Body of pancreas (tissue), 4 donors: ENCODE data around the gene M1AP. TPM values are rescaled to one million over a fixed set of nuclear protein-coding genes. Genes with fewer than 3 reads are reported as not detected.

Experiments used
- ATAC-seq: fragments of 150-250 bp; one replicate; pipeline ENCODE4 v1.9.1; 2016
- DNase-seq, 4 donors: peaks; one replicate each; pipeline ENCODE4 v3.0.0-alpha.2; 2019
- H3K27ac ChIP-seq, 4 donors: fragments of 200-600 bp; sonication (generic); 1 replicate in 3 of 4; 2 replicates in 1 of 4; pipeline versions ENCODE4 v1.5.1 to v1.6.1; 2016 to 2019; ENCODE audit warnings: mild to moderate bottlenecking in 1 of 4, mixed read lengths in 1 of 4, moderate library complexity in 1 of 4
- H3K27me3 ChIP-seq, 2 donors: fragments of 200-600 bp; sonication (generic); one replicate each; pipeline ENCODE4 v1.6.0; 2016; ENCODE audit warnings: mild to moderate bottlenecking in 1 of 2
- H3K36me3 ChIP-seq, 2 donors: fragments of 200-600 bp; sonication (generic); replicated peaks in 1 of 2; 2 replicates each; pipeline ENCODE4 v1.5.1; 2016; ENCODE audit warnings: low read depth in 2 of 2; ENCODE audit not compliant: insufficient read depth in 1 of 2
- H3K4me1 ChIP-seq: fragments of 200-600 bp; sonication (generic); one replicate; pipeline ENCODE4 v1.6.0; 2016
- H3K4me3 ChIP-seq, 2 donors: fragments of 200-600 bp; sonication (generic); 1 replicate in 1 of 2; 2 replicates in 1 of 2; pipeline ENCODE4 v1.5.1; 2016 to 2019
- H3K9me3 ChIP-seq, 3 donors: fragments of 200-600 bp; sonication (generic); 1 replicate in 2 of 3; 2 replicates in 1 of 3; pipeline ENCODE4 v1.5.1; 2016
- CTCF ChIP-seq, 7 experiments: fragments of 450-650 bp in 4 of 7; fragments of 200-600 bp in 3 of 7; sonication (generic) in 3 of 7; IDR thresholded peaks; one replicate each; pipeline ENCODE4 v1.5.1; 2016 to 2019; ENCODE audit warnings: antibody characterized with exemption in 7 of 7
- POLR2A ChIP-seq, 3 donors: fragments of 450-650 bp; IDR thresholded peaks; one replicate each; pipeline ENCODE4 v1.6.1; 2016; ENCODE audit warnings: antibody characterized with exemption in 3 of 3, mild to moderate bottlenecking in 2 of 3
- WGBS, 2 donors: methylation state at CpG; one replicate each; pipeline ENCODE4 v1.1.5; 2017; 5-methylcytosine and 5-hydroxymethylcytosine counted together
- intact Hi-C: fragments of 100-400 bp; cut with DNase I; formaldehyde crosslinking; loops from one replicate; pipeline ENCODE4 v1.15.1; 2023
- total RNA-seq, 2 donors: library from RNA; depleted of rRNA; stranded (reverse); fragments of >200 nt; gene quantifications; one replicate each; pipeline ENCODE4 v1.1.0, GENCODE V29; 2016

Gene M1AP
- total RNA-seq, 2 donors from 2014 or later, result not detected

- H3K27ac ChIP-seq, result no peak overlapping the region
- TF ChIP-seq POLR2A (IDR thresholded peaks at IDR 0.05) (no peak), CTCF (IDR thresholded peaks at IDR 0.05) (no peak)
- H3K27me3 ChIP-seq, result no peaks in the 10 kb centered on the region
- no peaks in the 10 kb centered on the region for H3K36me3 ChIP-seq
- peaks cover 8% of the 10 kb centered on the region for H3K4me1 ChIP-seq
- WGBS, 2 donors, result 89 to 91% methylated on average over 2 of the region's 2 CpGs
- no peaks in the 10 kb centered on the region for H3K9me3 ChIP-seq
- intact Hi-C loops, result no loop called here
- ATAC-seq (no peak), DNase-seq (no peak)
- no peak overlapping the region for H3K4me3 ChIP-seq
Observed at GRCh38 chr2:74658516-74658915, 10.4 kb upstream of the M1AP start.

- TF ChIP-seq CTCF (IDR thresholded peaks at IDR 0.05) (no peak), POLR2A (IDR thresholded peaks at IDR 0.05) (no peak)
- no peaks in the 10 kb centered on the region for H3K9me3 ChIP-seq
- no peak overlapping the region for H3K27ac ChIP-seq
- no peak for ATAC-seq
- no peaks in the 10 kb centered on the region for H3K36me3 ChIP-seq
- peaks cover 8% of the 10 kb centered on the region for H3K4me1 ChIP-seq
- H3K4me3 ChIP-seq, result no peak overlapping the region
- intact Hi-C loops, result no loop called here
- H3K27me3 ChIP-seq, result no peaks in the 10 kb centered on the region
- DNase-seq, result no peak
- WGBS, 2 donors, result 100% methylated on average over 1 of the region's 1 CpG
Observed at GRCh38 chr2:74655579-74655978, 7.4 kb upstream of the M1AP start.

GRCh38 chr2:74653985-74654882, 6.1 kb upstream of the M1AP start, which contains the start of gene SEMA4F:
Gene SEMA4F (plus strand): TSS chr2:74654247. CDS start chr2:74654377, 130 bp downstream.
- Histone ChIP-seq H3K4me3 (peak within 1 kb of the TSS; percentile 33 to 69), H3K4me1 (peaks cover 8% of the 10 kb centered on the region), H3K27ac (peak within 1 kb of the TSS; percentile 27 to 63 (median 38)), H3K9me3 (no peaks in the 10 kb centered on the region), H3K36me3 (no peaks in the 10 kb centered on the region), H3K27me3 (no peaks in the 10 kb centered on the region)
- ATAC-seq (peak; percentile 100), DNase-seq (peak; percentile 97 to 98 (median 98))
- TF ChIP-seq CTCF (IDR thresholded peaks at IDR 0.05) (no peak), POLR2A (IDR thresholded peaks at IDR 0.05) (peak; percentile 54 to 61 (median 60))
- 1 to 2% methylated on average over 28 to 76 of the region's 79 CpGs for WGBS, 2 donors
- intact Hi-C loops, result no loop called here

- Histone ChIP-seq H3K36me3 (no peaks in the 10 kb centered on the region), H3K27ac (peak overlapping the region; percentile 27 to 63 (median 38)), H3K4me3 (peak overlapping the region; percentile 3 to 69), H3K27me3 (peaks cover 0 to 2% of the 10 kb centered on the region in 2 donors), H3K4me1 (peaks cover 8% of the 10 kb centered on the region), H3K9me3 (no peaks in the 10 kb centered on the region)
- DNase-seq, result no peak
- peak; percentile 19 for ATAC-seq
- TF ChIP-seq POLR2A (IDR thresholded peaks at IDR 0.05), result no peak
- TF ChIP-seq CTCF (IDR thresholded peaks at IDR 0.05), result no peak
- WGBS, 2 donors, result 4 to 9% methylated on average over 15 of the region's 15 CpGs
- intact Hi-C loops, result no loop called here
Observed at GRCh38 chr2:74653589-74653984, 5.5 kb upstream of the M1AP start.
